PC-3 (cell line): ENCODE measurements around the gene CFAP58. TPM values are rescaled to one million over a fixed set of nuclear protein-coding genes. Genes with fewer than 3 reads are reported as not detected.

Experiments used
- ATAC-seq: fragments of 200-7000 bp; cut with Tn5 transposase; 2 replicates; pipeline ENCODE4 v1.9.1; 2020; ENCODE audit warnings: mild to moderate bottlenecking, moderate library complexity
- BruUV-seq: library from RNA; stranded (reverse); fragments of 400-500 nt; replicated peaks from 2 replicates; lab custom pipeline; 2021; lab: Mats Ljungman, UMichigan
- CTCF ChIA-PET: fragments of 300-600 bp; sonication (Branson Sonifier 250); formaldehyde crosslinking; loops from one replicate; lab custom pipeline; 2022; ENCODE audit warnings: antibody characterized with exemption; lab: Charles Lee
- POLR2A ChIA-PET: fragments of 300-600 bp; sonication (Branson Sonifier 250); formaldehyde crosslinking; loops from one replicate; lab custom pipeline; 2022; ENCODE audit warnings: antibody characterized with exemption; ENCODE audit not compliant: unreplicated experiment; lab: Charles Lee
- DNase-seq: peaks from one replicate; pipeline ENCODE4 v3.0.0-alpha.2; 2015
- H2AFZ ChIP-seq: fragments of 300-600 bp; sonication (generic); 2 replicates; pipeline ENCODE4 v1.6.0; 2016; ENCODE audit warnings: antibody characterized with exemption, low read length
- H3F3A ChIP-seq: fragments of 300-600 bp; sonication (generic); one replicate; pipeline ENCODE4 v1.6.0; 2017; ENCODE audit warnings: antibody characterized with exemption, low read length, control low read depth, mild to moderate bottlenecking; ENCODE audit not compliant: unreplicated experiment
- H3K27ac ChIP-seq: fragments of 300-600 bp; sonication (generic); 2 replicates; pipeline ENCODE4 v1.5.1; 2016; ENCODE audit warnings: mild to moderate bottlenecking, low read length
- H3K27me3 ChIP-seq: fragments of 300-600 bp; sonication (generic); 2 replicates; pipeline ENCODE4 v1.6.1; 2016; ENCODE audit warnings: low read length, mixed read lengths
- H3K36me3 ChIP-seq: fragments of 300-600 bp; sonication (generic); 2 replicates; pipeline ENCODE4 v1.6.1; 2016; ENCODE audit warnings: low read depth, mixed run types, low read length, mixed read lengths
- H3K4me1 ChIP-seq: fragments of 300-600 bp; sonication (generic); 2 replicates; pipeline ENCODE4 v1.5.1; 2016; ENCODE audit warnings: low read length; ENCODE audit not compliant: insufficient read depth
- H3K4me2 ChIP-seq: fragments of 300-600 bp; sonication (generic); 2 replicates; pipeline ENCODE4 v1.6.0; 2016; ENCODE audit warnings: low read length
- H3K4me3 ChIP-seq: fragments of 300-600 bp; sonication (generic); 2 replicates; pipeline ENCODE4 v1.5.1; 2016; ENCODE audit warnings: mild to moderate bottlenecking, low read length, mixed read lengths
- H3K79me2 ChIP-seq: fragments of 300-600 bp; sonication (generic); 2 replicates; pipeline ENCODE4 v1.6.1; 2017; ENCODE audit warnings: low read length, mixed read lengths
- H3K9ac ChIP-seq: fragments of 300-600 bp; sonication (generic); 2 replicates; pipeline ENCODE4 v1.6.0; 2016; ENCODE audit warnings: mild to moderate bottlenecking, low read length
- H3K9me2 ChIP-seq: fragments of 300-600 bp; sonication (generic); replicated peaks from 2 replicates; pipeline ENCODE4 v1.6.1; 2016; ENCODE audit warnings: mixed run types, low read length, mixed read lengths
- H3K9me3 ChIP-seq: fragments of 300-600 bp; sonication (generic); 2 replicates; pipeline ENCODE4 v1.6.1; 2016; ENCODE audit warnings: low read length, mixed read lengths
- H4K20me1 ChIP-seq: fragments of 300-600 bp; sonication (generic); 2 replicates; pipeline ENCODE4 v1.6.1; 2016; ENCODE audit warnings: low read length, mixed read lengths
- EZH2 ChIP-seq: fragments of 300-600 bp; sonication (generic); IDR thresholded peaks from one replicate; pipeline ENCODE4 v1.6.1; 2017; ENCODE audit warnings: antibody characterized with exemption, mild to moderate bottlenecking, low read length; ENCODE audit not compliant: unreplicated experiment
- EZH2phosphoT487 ChIP-seq: fragments of 300-600 bp; sonication (generic); IDR thresholded peaks from 2 replicates; pipeline ENCODE4 v1.6.1; 2018; ENCODE audit warnings: mild to moderate bottlenecking, antibody characterized with exemption, low read length, borderline replicate concordance
- intact Hi-C: fragments of 100-400 bp; cut with micrococcal nuclease; formaldehyde crosslinking; loops from 2 replicates; pipeline ENCODE4 v1.9.0; 2023
- total RNA-seq: library from RNA; depleted of rRNA; stranded (reverse); fragments of >200 nt; gene quantifications from 2 replicates; pipeline ENCODE4 v1.2.3, GENCODE V29; 2014
- TF ChIP-seq, protein P1 (sequence below): fragments of 300-600 bp; sonication (generic); conservative IDR thresholded peaks from 2 replicates; pipeline ENCODE4 v1.5.1; 2017; ENCODE audit warnings: antibody characterized with exemption, low read depth, mild to moderate bottlenecking, low read length

CFAP58 gene
- total RNA-seq, 1 experiment from 2014 or later, result 0.26 TPM

DNA sequence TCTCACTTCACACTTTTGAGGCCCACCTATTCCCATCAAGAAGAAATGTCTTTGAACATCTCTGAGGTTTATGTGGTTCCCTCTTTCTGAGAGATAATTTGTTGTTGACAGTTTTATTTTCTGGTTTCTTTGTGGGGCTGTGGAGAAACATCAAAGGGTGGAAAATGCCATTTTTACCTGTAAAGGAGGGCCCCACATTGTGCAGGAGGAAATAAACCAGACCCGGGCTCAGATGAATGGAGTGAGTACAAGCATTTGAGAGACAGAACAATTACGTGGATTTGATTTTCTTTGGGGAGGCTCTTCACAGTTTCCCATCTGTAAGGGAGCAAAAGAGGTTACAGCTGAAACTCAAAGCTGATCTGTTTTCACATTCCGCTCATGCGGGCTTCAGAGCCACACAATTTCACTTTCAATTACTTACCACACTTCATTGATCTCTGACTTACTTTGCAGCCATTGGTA is 45.2 kb upstream of the CFAP58 start:
- Histone ChIP-seq H4K20me1 (no peaks in the 10 kb centered on the region), H3K79me2 (no peaks in the 10 kb centered on the region), H3K27me3 (no peaks in the 10 kb centered on the region), H3K27ac (no peak overlapping the region), H3K9me2 (no peaks in the 10 kb centered on the region), H3K4me3 (no peak overlapping the region), H2AFZ (no peak overlapping the region), H3K36me3 (peaks cover 11% of the 10 kb centered on the region), H3K4me2 (no peak overlapping the region), H3F3A (no peaks in the 10 kb centered on the region), H3K9ac (no peak overlapping the region), H3K9me3 (no peaks in the 10 kb centered on the region), H3K4me1 (peaks cover 30% of the 10 kb centered on the region)
- DNase-seq (no peak), ATAC-seq (no peak)
- TF ChIP-seq EZH2phosphoT487 (no peak), EZH2 (no peak)
- TF ChIP-seq, protein P1, sequence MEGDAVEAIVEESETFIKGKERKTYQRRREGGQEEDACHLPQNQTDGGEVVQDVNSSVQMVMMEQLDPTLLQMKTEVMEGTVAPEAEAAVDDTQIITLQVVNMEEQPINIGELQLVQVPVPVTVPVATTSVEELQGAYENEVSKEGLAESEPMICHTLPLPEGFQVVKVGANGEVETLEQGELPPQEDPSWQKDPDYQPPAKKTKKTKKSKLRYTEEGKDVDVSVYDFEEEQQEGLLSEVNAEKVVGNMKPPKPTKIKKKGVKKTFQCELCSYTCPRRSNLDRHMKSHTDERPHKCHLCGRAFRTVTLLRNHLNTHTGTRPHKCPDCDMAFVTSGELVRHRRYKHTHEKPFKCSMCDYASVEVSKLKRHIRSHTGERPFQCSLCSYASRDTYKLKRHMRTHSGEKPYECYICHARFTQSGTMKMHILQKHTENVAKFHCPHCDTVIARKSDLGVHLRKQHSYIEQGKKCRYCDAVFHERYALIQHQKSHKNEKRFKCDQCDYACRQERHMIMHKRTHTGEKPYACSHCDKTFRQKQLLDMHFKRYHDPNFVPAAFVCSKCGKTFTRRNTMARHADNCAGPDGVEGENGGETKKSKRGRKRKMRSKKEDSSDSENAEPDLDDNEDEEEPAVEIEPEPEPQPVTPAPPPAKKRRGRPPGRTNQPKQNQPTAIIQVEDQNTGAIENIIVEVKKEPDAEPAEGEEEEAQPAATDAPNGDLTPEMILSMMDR, result no peak
- CTCF ChIA-PET, result no interaction called here
- POLR2A ChIA-PET, result no interaction called here
- intact Hi-C loops, result no loop called here
- BruUV-seq, result no TSS peak

DNA sequence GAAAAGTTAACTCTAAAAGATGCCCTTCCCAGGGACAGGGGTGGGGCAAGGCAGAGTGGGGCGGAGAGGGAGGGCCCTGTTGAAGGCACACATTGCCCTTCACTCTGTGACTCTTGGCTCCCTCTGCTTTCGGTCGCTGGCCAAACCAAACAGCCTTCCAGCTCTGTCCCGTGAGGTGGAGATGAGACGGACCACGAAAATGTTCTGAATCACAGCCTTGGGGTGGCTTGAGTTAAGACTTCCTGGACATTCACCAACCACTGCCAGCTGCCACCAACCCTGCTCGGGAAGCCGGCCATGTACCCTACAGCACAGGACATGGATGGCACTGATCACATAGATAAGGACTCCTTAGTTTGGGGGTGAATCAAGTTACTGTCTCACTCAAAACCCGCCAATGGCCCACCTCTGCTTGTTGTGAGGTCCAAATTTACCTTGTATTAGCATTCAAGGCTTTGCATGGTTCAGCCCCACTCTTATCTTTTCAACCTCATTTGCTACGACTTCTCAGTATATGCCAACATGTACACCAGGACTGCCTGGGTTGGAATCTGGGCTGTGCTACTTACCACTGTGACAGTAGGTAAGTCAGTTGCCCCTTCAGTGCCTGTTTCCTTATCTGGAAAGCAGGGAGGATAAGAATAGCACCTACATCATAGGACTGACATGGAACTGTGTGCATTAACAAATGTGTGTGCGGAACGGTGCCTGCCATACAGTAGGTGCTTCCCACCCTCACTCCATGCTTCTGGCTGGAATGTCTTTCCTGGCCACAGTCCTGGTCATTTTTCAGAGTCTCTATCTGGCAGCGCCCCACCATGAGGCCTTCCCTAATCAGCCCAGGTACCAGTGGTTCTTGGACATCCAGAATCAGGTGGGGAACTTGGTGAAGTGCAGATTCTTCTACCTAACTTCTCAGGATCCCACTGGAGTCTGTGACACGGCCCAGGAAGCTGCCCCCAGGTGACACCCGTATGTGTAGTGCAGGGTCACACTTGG is 43.4 kb upstream of the CFAP58 start:
- ChIA-PET POLR2A (no interaction called here), CTCF (interaction anchor here (0.8 to 1.4 kb wide), 2 partner anchors 39 to 41 kb away, joined by 3 to 4 read pairs; no protein-coding TSS in a partner anchor)
- Histone ChIP-seq H3K4me1 (peaks cover 21% of the 10 kb centered on the region), H3K79me2 (0 out of 2 replicates have a peak, but pooled peaks cover 9% of the 10 kb centered on the region), H4K20me1 (no peaks in the 10 kb centered on the region), H3K9me2 (no peaks in the 10 kb centered on the region), H3K27ac (peak overlapping the region; percentile 54), H3K9ac (no peak overlapping the region), H3K9me3 (no peaks in the 10 kb centered on the region), H3K4me2 (peak overlapping the region; percentile 22; the same call in 1 of the 2 replicates), H3K36me3 (peaks cover 17% of the 10 kb centered on the region), H3K4me3 (no peak overlapping the region), H2AFZ (no peak overlapping the region), H3F3A (no peaks in the 10 kb centered on the region), H3K27me3 (no peaks in the 10 kb centered on the region)
- peak; percentile 77 for DNase-seq
- intact Hi-C loops, result loop anchor here (2.0 kb wide), 1 partner anchor 19 kb away; no protein-coding TSS in a partner anchor
- TF ChIP-seq EZH2phosphoT487 (no peak), EZH2 (no peak)
- TF ChIP-seq, protein P1, result no peak
- ATAC-seq, result peak; percentile 87
- no TSS peak for BruUV-seq
